ENCODE measurements around the gene ATP5F1E.

DNA sequence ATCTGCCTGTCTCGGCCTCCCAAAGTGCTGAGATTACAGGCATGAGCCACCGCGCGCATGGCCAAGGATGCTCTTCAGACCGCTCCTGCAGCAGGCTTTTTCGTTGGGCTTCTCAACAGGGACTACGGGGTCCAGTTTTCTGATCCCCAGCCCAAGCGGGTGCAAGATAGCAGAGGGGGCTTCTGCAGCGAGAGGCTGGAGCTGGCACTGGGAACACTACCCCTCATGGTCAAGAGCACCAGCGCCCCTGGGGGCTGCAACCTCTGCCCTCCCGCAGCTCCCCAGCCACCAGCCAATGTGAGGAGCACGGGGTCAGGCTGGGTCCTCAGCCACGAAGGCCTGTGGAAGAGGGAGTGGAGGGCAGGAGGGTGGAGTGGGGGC, 31.1 kb downstream of the ATP5F1E start:
- TF ChIP-seq, protein P1, sequence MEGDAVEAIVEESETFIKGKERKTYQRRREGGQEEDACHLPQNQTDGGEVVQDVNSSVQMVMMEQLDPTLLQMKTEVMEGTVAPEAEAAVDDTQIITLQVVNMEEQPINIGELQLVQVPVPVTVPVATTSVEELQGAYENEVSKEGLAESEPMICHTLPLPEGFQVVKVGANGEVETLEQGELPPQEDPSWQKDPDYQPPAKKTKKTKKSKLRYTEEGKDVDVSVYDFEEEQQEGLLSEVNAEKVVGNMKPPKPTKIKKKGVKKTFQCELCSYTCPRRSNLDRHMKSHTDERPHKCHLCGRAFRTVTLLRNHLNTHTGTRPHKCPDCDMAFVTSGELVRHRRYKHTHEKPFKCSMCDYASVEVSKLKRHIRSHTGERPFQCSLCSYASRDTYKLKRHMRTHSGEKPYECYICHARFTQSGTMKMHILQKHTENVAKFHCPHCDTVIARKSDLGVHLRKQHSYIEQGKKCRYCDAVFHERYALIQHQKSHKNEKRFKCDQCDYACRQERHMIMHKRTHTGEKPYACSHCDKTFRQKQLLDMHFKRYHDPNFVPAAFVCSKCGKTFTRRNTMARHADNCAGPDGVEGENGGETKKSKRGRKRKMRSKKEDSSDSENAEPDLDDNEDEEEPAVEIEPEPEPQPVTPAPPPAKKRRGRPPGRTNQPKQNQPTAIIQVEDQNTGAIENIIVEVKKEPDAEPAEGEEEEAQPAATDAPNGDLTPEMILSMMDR (conservative IDR thresholded peaks at IDR 0.05; ENCODE audit: low read depth in 2 of 2), result no peak
- TF ChIP-seq POLR2AphosphoS5 (IDR thresholded peaks at IDR 0.05; ENCODE audit: low read depth) (no peak), EZH2phosphoT487 (IDR thresholded peaks at IDR 0.05; ENCODE audit: unreplicated experiment) (no peak), EZH2 (IDR thresholded peaks at IDR 0.05; ENCODE audit: low read depth, unreplicated experiment) (no peak), NANOG (IDR thresholded peaks at IDR 0.05; ENCODE audit: borderline replicate concordance) (no peak), CREB1 (CRISPR knock-in tag; IDR thresholded peaks at IDR 0.05; ENCODE audit: low read depth) (no peak), JUNB (IDR thresholded peaks at IDR 0.05; ENCODE audit: unreplicated experiment) (no peak), ZNF331 (CRISPR knock-in tag; IDR thresholded peaks at IDR 0.05; ENCODE audit: low read depth) (no peak), STAT1 (IDR thresholded peaks at IDR 0.05; ENCODE audit: unreplicated experiment) (no peak), ZNF114 (CRISPR knock-in tag; IDR thresholded peaks at IDR 0.05) (no peak)
- TF ChIP-seq, protein P2, sequence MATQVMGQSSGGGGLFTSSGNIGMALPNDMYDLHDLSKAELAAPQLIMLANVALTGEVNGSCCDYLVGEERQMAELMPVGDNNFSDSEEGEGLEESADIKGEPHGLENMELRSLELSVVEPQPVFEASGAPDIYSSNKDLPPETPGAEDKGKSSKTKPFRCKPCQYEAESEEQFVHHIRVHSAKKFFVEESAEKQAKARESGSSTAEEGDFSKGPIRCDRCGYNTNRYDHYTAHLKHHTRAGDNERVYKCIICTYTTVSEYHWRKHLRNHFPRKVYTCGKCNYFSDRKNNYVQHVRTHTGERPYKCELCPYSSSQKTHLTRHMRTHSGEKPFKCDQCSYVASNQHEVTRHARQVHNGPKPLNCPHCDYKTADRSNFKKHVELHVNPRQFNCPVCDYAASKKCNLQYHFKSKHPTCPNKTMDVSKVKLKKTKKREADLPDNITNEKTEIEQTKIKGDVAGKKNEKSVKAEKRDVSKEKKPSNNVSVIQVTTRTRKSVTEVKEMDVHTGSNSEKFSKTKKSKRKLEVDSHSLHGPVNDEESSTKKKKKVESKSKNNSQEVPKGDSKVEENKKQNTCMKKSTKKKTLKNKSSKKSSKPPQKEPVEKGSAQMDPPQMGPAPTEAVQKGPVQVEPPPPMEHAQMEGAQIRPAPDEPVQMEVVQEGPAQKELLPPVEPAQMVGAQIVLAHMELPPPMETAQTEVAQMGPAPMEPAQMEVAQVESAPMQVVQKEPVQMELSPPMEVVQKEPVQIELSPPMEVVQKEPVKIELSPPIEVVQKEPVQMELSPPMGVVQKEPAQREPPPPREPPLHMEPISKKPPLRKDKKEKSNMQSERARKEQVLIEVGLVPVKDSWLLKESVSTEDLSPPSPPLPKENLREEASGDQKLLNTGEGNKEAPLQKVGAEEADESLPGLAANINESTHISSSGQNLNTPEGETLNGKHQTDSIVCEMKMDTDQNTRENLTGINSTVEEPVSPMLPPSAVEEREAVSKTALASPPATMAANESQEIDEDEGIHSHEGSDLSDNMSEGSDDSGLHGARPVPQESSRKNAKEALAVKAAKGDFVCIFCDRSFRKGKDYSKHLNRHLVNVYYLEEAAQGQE (IDR thresholded peaks at IDR 0.05; ENCODE audit: unreplicated experiment), result no peak
- TF ChIP-seq, protein P3, sequence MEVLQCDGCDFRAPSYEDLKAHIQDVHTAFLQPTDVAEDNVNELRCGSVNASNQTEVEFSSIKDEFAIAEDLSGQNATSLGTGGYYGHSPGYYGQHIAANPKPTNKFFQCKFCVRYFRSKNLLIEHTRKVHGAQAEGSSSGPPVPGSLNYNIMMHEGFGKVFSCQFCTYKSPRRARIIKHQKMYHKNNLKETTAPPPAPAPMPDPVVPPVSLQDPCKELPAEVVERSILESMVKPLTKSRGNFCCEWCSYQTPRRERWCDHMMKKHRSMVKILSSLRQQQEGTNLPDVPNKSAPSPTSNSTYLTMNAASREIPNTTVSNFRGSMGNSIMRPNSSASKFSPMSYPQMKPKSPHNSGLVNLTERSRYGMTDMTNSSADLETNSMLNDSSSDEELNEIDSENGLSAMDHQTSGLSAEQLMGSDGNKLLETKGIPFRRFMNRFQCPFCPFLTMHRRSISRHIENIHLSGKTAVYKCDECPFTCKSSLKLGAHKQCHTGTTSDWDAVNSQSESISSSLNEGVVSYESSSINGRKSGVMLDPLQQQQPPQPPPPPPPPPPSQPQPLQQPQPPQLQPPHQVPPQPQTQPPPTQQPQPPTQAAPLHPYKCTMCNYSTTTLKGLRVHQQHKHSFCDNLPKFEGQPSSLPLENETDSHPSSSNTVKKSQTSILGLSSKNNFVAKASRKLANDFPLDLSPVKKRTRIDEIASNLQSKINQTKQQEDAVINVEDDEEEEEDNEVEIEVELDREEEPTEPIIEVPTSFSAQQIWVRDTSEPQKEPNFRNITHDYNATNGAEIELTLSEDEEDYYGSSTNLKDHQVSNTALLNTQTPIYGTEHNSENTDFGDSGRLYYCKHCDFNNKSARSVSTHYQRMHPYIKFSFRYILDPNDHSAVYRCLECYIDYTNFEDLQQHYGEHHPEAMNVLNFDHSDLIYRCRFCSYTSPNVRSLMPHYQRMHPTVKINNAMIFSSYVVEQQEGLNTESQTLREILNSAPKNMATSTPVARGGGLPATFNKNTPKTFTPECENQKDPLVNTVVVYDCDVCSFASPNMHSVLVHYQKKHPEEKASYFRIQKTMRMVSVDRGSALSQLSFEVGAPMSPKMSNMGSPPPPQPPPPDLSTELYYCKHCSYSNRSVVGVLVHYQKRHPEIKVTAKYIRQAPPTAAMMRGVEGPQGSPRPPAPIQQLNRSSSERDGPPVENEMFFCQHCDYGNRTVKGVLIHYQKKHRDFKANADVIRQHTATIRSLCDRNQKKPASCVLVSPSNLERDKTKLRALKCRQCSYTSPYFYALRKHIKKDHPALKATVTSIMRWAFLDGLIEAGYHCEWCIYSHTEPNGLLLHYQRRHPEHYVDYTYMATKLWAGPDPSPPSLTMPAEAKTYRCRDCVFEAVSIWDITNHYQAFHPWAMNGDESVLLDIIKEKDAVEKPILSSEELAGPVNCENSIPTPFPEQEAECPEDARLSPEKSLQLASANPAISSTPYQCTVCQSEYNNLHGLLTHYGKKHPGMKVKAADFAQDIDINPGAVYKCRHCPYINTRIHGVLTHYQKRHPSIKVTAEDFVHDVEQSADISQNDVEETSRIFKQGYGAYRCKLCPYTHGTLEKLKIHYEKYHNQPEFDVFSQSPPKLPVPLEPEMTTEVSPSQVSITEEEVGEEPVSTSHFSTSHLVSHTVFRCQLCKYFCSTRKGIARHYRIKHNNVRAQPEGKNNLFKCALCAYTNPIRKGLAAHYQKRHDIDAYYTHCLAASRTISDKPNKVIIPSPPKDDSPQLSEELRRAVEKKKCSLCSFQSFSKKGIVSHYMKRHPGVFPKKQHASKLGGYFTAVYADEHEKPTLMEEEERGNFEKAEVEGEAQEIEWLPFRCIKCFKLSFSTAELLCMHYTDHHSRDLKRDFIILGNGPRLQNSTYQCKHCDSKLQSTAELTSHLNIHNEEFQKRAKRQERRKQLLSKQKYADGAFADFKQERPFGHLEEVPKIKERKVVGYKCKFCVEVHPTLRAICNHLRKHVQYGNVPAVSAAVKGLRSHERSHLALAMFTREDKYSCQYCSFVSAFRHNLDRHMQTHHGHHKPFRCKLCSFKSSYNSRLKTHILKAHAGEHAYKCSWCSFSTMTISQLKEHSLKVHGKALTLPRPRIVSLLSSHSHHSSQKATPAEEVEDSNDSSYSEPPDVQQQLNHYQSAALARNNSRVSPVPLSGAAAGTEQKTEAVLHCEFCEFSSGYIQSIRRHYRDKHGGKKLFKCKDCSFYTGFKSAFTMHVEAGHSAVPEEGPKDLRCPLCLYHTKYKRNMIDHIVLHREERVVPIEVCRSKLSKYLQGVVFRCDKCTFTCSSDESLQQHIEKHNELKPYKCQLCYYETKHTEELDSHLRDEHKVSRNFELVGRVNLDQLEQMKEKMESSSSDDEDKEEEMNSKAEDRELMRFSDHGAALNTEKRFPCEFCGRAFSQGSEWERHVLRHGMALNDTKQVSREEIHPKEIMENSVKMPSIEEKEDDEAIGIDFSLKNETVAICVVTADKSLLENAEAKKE (CRISPR knock-in tag; IDR thresholded peaks at IDR 0.05), result no peak
- TF ChIP-seq, protein P4, sequence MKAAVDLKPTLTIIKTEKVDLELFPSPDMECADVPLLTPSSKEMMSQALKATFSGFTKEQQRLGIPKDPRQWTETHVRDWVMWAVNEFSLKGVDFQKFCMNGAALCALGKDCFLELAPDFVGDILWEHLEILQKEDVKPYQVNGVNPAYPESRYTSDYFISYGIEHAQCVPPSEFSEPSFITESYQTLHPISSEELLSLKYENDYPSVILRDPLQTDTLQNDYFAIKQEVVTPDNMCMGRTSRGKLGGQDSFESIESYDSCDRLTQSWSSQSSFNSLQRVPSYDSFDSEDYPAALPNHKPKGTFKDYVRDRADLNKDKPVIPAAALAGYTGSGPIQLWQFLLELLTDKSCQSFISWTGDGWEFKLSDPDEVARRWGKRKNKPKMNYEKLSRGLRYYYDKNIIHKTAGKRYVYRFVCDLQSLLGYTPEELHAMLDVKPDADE (IDR thresholded peaks at IDR 0.05), result no peak
